Measurements from ENCODE around the gene RBM4. TPM values are rescaled to one million over a fixed set of nuclear protein-coding genes. Genes with fewer than 3 reads are reported as not detected.
A peak's percentile ranks its signal among the peaks of the same experiment; 100 is the strongest.

RBM4 gene
- total and polyA plus RNA-seq, 2 of the 13 experiments (the other 11 are each of a cell fraction or from before 2014, with no cell fraction given), result 126 to 136 TPM

- no peak for TF ChIP-seq NONO (IDR thresholded peaks at IDR 0.05)
- TF ChIP-seq NONO (CRISPR knock-in tag; conservative IDR thresholded peaks at IDR 0.05), result peak; percentile 93
- TF ChIP-seq RNF2 (conservative IDR thresholded peaks at IDR 0.05; ENCODE audit: low read depth), result no peak
- TF ChIP-seq ETV5 (CRISPR knock-in tag; IDR thresholded peaks at IDR 0.05; ENCODE audit: borderline replicate concordance), result peak; percentile 66
- TF ChIP-seq E2F1 (CRISPR knock-in tag; IDR thresholded peaks at IDR 0.05), result peak; percentile 62
- TF ChIP-seq ZNF709 (CRISPR knock-in tag; IDR thresholded peaks at IDR 0.05), result peak; percentile 97
- TF ChIP-seq ZNF619 (CRISPR knock-in tag; IDR thresholded peaks at IDR 0.05), result no peak
- TF ChIP-seq CERS6 (CRISPR knock-in tag; IDR thresholded peaks at IDR 0.05), result no peak
- TF ChIP-seq HOXA5 (CRISPR knock-in tag; IDR thresholded peaks at IDR 0.05), result 0 out of 2 replicates have a peak, but pooled peaks have one; percentile 37
- no peak for TF ChIP-seq EP300 (IDR thresholded peaks at IDR 0.05; ENCODE audit: low read depth in 2 of 2, low read length in 2 of 2)
- peak; percentile 42 for TF ChIP-seq EP300 (CRISPR knock-in tag; IDR thresholded peaks at IDR 0.05; ENCODE audit: borderline replicate concordance)
- TF ChIP-seq DBP (CRISPR knock-in tag; IDR thresholded peaks at IDR 0.05; ENCODE audit: not compliant biosample characterization), result peak; percentile 88
- no peak for TF ChIP-seq ZNF570 (CRISPR knock-in tag; IDR thresholded peaks at IDR 0.05; ENCODE audit: borderline replicate concordance)
- TF ChIP-seq TP53 (CRISPR knock-in tag; conservative IDR thresholded peaks at IDR 0.05), result peak; percentile 64; the same call in 1 of the 2 replicates
- TF ChIP-seq HNF4A (CRISPR knock-in tag; IDR thresholded peaks at IDR 0.05), result peak; percentile 48
- TF ChIP-seq ZNF430 (CRISPR knock-in tag; IDR thresholded peaks at IDR 0.05), result peak; percentile 74; the same call in 1 of the 2 replicates
- 0 out of 2 replicates have a peak, but pooled peaks have one; percentile 21 for TF ChIP-seq ZIK1 (CRISPR knock-in tag; IDR thresholded peaks at IDR 0.05; ENCODE audit: borderline replicate concordance, low read depth)
- TF ChIP-seq AHR (CRISPR knock-in tag; IDR thresholded peaks at IDR 0.05), result peak; percentile 31; the same call in 1 of the 2 replicates
- 0 out of 2 replicates have a peak, but pooled peaks have one; percentile 14 for TF ChIP-seq ZMAT3 (CRISPR knock-in tag; conservative IDR thresholded peaks at IDR 0.05)
- no peak for TF ChIP-seq ZNF773 (CRISPR knock-in tag; IDR thresholded peaks at IDR 0.05; ENCODE audit: borderline replicate concordance)
- TF ChIP-seq SMYD3 (CRISPR knock-in tag; IDR thresholded peaks at IDR 0.05), result peak; percentile 85; the same call in 1 of the 2 replicates
- 0 out of 2 replicates have a peak, but pooled peaks have one; percentile 21 for TF ChIP-seq NFKBIZ (CRISPR knock-in tag; IDR thresholded peaks at IDR 0.05)
- 0 out of 2 replicates have a peak, but pooled peaks have one; percentile 0 for TF ChIP-seq E2F2 (CRISPR knock-in tag; IDR thresholded peaks at IDR 0.05; ENCODE audit: borderline replicate concordance)
- TF ChIP-seq ZNF792 (CRISPR knock-in tag; IDR thresholded peaks at IDR 0.05), result peak; percentile 65; the same call in 1 of the 2 replicates
- no peak for TF ChIP-seq RBM22 (optimal IDR thresholded peaks at IDR 0.05; ENCODE audit: low read length)
- peak; percentile 93 for TF ChIP-seq KLF11 (CRISPR knock-in tag; IDR thresholded peaks at IDR 0.05)
- TF ChIP-seq AGO1 (IDR thresholded peaks at IDR 0.05; ENCODE audit: low read depth, low read length, poor library complexity, severe bottlenecking), result peak; percentile 27
- TF ChIP-seq POLR2A (IDR thresholded peaks at IDR 0.05; ENCODE audit: insufficient read depth in 1 of 2, low read depth in 2 of 2, low read length in 2 of 2), result peak; percentile 89 to 99
Measured at GRCh38 chr11:66592457-66593302, 45.8 kb upstream of the RBM4 start, which contains the start of the genes CCDC87 and CCS (continued).

All from HepG2 (cell line).